K562 (cell line): Measurements from ENCODE around the gene THOP1. TPM values are rescaled to one million over a fixed set of nuclear protein-coding genes. Genes with fewer than 3 reads are reported as not detected.

Experiments
- BRF1 ChIP-seq: IDR thresholded peaks from 3 replicates; pipeline ENCODE4 v1.6.1; 2011; ENCODE audit warnings: borderline replicate concordance, mild to moderate bottlenecking; ENCODE audit not compliant: insufficient read length; ENCODE audit errors: extremely low read depth
- CREBBP ChIP-seq: IDR thresholded peaks from one replicate; pipeline ENCODE4 v1.6.1; 2012; ENCODE audit warnings: low read depth, mild to moderate bottlenecking, control low read depth, inconsistent platforms, low read length
- FOS ChIP-seq: IDR thresholded peaks from 3 replicates; pipeline ENCODE4 v1.6.1; 2011; ENCODE audit not compliant: insufficient read length; ENCODE audit errors: extremely low read depth
- MTA3 ChIP-seq: fragments of 450-650 bp; formaldehyde crosslinking; IDR thresholded peaks from 2 replicates; pipeline ENCODE4 v1.6.1; 2017; ENCODE audit warnings: mild to moderate bottlenecking, borderline replicate concordance
- NEUROD1 ChIP-seq: fragments of 150-350 bp; IDR thresholded peaks from 2 replicates; pipeline ENCODE4 v1.6.1; 2014; ENCODE audit warnings: borderline replicate concordance, low read length, low read depth; ENCODE audit not compliant: partially characterized antibody
- RBM39 ChIP-seq: fragments of 200-400 bp; formaldehyde crosslinking; optimal IDR thresholded peaks from 2 replicates; pipeline ENCODE3; 2018; ENCODE audit warnings: low read depth, low read length
- SUPT5H ChIP-seq: fragments of 450-650 bp; IDR thresholded peaks from 2 replicates; pipeline ENCODE4 v1.6.1; 2016
- polyA plus RNA-seq, 8 experiments: library from polyadenylated mRNA; depleted of rRNA in 4 of 8; stranded (reverse) in 5 of 8; unstranded in 3 of 8; fragments of >200 nt; fragmentation: Nextera tagmentation in 2 of 8; fragmentation: Illumina TruSeq in 1 of 8; extraction: Ambion mirVana in 2 of 8; extraction: Trizol in 1 of 8; gene quantifications; 2 replicates each; pipeline versions ENCODE4 v1.2.1 to v1.2.3, GENCODE V29; 2011 to 2014; ENCODE audit warnings: inconsistent platforms in 1 of 8, missing spikeins in 1 of 8
- total RNA-seq, 7 experiments: library from RNA; depleted of rRNA in 6 of 7; stranded (reverse); fragments of >200 nt in 6 of 7; fragmentation: Illumina TruSeq in 2 of 7; extraction: Trizol in 2 of 7; gene quantifications; 2 replicates each; pipeline versions ENCODE4 v1.2.1 to v1.2.3, GENCODE V29; 2011 to 2021; ENCODE audit warnings: low replicate concordance in 1 of 7
- TF ChIP-seq, protein P1 (sequence below), 2 experiments: fragments of 450-650 bp; IDR thresholded peaks; 2 replicates each; pipeline ENCODE4 v1.6.1; 2016; ENCODE audit warnings: mild to moderate bottlenecking in 2 of 2, borderline replicate concordance in 1 of 2, low read depth in 1 of 2, moderate library complexity in 1 of 2
- TF ChIP-seq, protein P2 (sequence below): fragments of 250-450 bp; sonication (Bioruptor Pico); IDR thresholded peaks from 2 replicates; pipeline ENCODE4 v1.8.0; 2022; ENCODE audit warnings: moderate library complexity, mild to moderate bottlenecking, inconsistent platforms
- TF ChIP-seq, protein P3 (sequence below): sonication (generic); formaldehyde crosslinking; IDR thresholded peaks from 2 replicates; pipeline ENCODE4 v1.8.0; 2022; ENCODE audit warnings: mild to moderate bottlenecking, missing genetic modification reagents
- TF ChIP-seq, protein P4 (sequence below): fragments of 450-650 bp; formaldehyde crosslinking; IDR thresholded peaks from 2 replicates; pipeline ENCODE4 v1.4.0; 2022; ENCODE audit warnings: mild to moderate bottlenecking, moderate library complexity
- TF ChIP-seq, protein P5 (sequence below), 3 experiments: IDR thresholded peaks in 2 of 3; conservative IDR thresholded peaks in 1 of 3; 2 replicates each; pipeline ENCODE4 v1.5.1; 2011 to 2012; ENCODE audit warnings: low read length in 3 of 3, mild to moderate bottlenecking in 3 of 3, control low read depth in 2 of 3, improper control_type of control experiment in 1 of 3, inconsistent platforms in 1 of 3, low read depth in 1 of 3, mixed read lengths in 1 of 3, moderate library complexity in 1 of 3; ENCODE audit not compliant: insufficient read depth in 2 of 3

Gene THOP1
- total and polyA plus RNA-seq, 9 of the 15 experiments (the other 6 are each of a cell fraction or from before 2014, with no cell fraction given): 1.3 to 255 (median 96.1) TPM

DNA sequence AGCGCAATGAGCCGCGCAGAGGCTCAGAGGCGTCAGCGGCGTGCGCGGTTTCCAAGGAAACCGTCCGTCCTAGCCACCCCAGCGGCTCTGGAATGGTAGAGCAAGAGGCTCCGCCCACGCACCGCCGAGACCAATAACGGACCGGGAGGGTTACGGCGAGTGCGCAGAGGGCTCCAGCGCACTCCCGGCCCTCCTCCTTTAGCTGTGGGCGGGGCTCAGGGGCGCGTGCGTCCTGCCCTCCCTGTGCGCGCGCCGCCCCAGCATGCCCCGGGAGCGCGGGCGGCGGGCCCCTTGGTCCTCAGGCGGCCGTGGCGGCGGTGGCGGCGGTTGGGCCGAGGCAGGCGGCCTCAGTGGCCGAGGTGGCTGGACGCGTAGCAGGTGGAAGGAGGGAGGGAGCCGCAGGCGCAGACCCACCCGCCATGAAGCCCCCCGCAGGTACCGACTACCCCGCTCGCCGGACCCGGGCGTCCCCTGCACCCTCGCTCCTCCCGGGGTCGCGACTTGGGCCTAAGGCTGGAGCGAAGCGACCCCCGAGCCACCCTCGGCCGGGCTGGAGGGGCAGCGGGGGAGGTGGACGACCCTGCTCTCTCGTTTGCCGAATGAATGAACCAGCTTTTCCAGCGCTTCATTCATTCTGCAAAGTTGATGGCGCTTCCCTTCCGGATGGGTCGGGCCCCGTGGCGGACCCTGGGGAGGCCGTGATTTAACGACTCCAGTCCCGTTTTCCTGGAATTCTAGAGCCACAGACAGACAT lies at the start of gene THOP1 (continued):
- TF ChIP-seq, protein P1, sequence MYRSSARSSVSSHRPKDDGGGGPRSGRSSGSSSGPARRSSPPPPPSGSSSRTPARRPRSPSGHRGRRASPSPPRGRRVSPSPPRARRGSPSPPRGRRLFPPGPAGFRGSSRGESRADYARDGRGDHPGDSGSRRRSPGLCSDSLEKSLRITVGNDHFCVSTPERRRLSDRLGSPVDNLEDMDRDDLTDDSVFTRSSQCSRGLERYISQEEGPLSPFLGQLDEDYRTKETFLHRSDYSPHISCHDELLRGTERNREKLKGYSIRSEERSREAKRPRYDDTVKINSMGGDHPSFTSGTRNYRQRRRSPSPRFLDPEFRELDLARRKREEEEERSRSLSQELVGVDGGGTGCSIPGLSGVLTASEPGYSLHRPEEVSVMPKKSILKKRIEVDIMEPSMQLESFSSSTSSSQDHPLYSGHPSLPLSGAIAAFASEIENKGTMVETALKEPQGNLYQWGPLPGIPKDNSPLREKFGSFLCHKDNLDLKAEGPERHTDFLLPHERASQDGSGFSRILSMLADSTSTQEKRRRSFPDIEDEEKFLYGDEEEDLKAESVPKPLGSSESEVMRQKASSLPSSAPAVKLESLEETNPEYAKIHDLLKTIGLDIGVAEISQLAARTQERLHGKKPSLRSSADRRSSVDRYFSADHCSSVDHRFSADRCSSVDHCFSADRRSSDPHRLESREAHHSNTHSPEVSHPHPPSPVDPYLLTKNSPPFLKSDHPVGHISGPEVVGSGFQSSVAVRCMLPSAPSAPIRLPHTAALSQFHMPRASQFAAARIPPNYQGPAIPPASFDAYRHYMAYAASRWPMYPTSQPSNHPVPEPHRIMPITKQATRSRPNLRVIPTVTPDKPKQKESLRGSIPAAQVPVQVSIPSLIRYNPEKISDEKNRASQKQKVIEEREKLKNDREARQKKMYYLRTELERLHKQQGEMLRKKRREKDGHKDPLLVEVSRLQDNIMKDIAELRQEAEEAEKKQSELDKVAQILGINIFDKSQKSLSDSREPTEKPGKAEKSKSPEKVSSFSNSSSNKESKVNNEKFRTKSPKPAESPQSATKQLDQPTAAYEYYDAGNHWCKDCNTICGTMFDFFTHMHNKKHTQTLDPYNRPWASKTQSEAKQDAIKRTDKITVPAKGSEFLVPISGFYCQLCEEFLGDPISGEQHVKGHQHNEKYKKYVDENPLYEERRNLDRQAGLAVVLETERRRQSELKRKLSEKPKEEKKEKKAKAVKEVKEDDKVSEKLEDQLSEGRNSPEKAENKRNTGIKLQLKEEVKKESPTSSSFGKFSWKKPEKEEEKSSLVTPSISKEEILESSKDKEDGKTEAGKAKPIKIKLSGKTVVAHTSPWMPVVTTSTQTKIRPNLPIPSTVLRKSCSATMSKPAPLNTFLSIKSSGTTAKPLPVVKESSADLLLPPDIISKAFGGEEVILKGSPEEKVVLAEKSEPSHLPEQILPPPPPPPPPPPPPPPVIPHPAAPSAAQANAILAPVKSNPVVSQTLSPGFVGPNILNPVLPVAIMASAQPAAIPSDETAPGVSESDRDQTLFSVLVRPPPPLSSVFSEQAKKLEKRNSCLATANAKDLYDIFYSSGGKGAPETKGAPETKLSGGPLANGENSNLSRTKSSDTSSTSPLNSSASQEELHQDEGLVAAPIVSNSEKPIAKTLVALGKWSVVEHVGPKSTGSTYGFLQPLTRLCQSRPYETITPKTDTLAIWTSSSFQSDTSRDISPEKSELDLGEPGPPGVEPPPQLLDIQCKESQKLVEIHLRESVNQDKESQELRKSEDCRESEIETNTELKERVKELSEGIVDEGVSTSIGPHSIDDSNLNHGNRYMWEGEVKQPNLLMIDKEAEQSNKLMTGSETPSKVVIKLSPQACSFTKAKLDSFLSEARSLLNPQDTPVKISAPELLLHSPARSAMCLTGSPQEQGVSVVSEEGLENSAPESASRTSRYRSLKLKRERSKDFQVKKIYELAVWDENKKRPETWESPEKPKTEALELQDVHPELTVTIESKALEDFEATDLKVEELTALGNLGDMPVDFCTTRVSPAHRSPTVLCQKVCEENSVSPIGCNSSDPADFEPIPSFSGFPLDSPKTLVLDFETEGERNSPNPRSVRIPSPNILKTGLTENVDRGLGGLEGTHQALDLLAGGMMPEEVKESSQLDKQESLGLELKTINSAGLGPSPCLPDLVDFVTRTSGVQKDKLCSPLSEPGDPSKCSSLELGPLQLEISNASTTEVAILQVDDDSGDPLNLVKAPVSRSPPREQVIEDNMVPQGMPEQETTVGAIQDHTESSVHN (IDR thresholded peaks at IDR 0.05; ENCODE audit: borderline replicate concordance in 1 of 2, low read depth in 1 of 2): no peak
- no peak for TF ChIP-seq BRF1
- no peak for TF ChIP-seq NEUROD1
- TF ChIP-seq, protein P2, sequence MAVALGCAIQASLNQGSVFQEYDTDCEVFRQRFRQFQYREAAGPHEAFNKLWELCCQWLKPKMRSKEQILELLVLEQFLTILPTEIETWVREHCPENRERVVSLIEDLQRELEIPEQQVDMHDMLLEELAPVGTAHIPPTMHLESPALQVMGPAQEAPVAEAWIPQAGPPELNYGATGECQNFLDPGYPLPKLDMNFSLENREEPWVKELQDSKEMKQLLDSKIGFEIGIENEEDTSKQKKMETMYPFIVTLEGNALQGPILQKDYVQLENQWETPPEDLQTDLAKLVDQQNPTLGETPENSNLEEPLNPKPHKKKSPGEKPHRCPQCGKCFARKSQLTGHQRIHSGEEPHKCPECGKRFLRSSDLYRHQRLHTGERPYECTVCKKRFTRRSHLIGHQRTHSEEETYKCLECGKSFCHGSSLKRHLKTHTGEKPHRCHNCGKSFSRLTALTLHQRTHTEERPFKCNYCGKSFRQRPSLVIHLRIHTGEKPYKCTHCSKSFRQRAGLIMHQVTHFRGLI (CRISPR knock-in tag): no peak
- TF ChIP-seq CREBBP: no peak
- TF ChIP-seq, protein P3, sequence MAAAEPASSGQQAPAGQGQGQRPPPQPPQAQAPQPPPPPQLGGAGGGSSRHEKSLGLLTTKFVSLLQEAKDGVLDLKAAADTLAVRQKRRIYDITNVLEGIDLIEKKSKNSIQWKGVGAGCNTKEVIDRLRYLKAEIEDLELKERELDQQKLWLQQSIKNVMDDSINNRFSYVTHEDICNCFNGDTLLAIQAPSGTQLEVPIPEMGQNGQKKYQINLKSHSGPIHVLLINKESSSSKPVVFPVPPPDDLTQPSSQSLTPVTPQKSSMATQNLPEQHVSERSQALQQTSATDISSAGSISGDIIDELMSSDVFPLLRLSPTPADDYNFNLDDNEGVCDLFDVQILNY (CRISPR knock-in tag): no peak
- TF ChIP-seq MTA3: peak; percentile 32; the same call in 1 of the 2 replicates
- no peak for TF ChIP-seq RBM39
- TF ChIP-seq FOS: peak; percentile 36
- TF ChIP-seq, protein P4, sequence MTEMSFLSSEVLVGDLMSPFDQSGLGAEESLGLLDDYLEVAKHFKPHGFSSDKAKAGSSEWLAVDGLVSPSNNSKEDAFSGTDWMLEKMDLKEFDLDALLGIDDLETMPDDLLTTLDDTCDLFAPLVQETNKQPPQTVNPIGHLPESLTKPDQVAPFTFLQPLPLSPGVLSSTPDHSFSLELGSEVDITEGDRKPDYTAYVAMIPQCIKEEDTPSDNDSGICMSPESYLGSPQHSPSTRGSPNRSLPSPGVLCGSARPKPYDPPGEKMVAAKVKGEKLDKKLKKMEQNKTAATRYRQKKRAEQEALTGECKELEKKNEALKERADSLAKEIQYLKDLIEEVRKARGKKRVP (CRISPR knock-in tag): 0 out of 2 replicates have a peak, but pooled peaks have one; percentile 11
- TF ChIP-seq, protein P5, sequence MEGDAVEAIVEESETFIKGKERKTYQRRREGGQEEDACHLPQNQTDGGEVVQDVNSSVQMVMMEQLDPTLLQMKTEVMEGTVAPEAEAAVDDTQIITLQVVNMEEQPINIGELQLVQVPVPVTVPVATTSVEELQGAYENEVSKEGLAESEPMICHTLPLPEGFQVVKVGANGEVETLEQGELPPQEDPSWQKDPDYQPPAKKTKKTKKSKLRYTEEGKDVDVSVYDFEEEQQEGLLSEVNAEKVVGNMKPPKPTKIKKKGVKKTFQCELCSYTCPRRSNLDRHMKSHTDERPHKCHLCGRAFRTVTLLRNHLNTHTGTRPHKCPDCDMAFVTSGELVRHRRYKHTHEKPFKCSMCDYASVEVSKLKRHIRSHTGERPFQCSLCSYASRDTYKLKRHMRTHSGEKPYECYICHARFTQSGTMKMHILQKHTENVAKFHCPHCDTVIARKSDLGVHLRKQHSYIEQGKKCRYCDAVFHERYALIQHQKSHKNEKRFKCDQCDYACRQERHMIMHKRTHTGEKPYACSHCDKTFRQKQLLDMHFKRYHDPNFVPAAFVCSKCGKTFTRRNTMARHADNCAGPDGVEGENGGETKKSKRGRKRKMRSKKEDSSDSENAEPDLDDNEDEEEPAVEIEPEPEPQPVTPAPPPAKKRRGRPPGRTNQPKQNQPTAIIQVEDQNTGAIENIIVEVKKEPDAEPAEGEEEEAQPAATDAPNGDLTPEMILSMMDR (IDR thresholded peaks at IDR 0.05 in 2 of 3, conservative IDR thresholded peaks at IDR 0.05 in 1 of 3; ENCODE audit: insufficient read depth in 2 of 3, low read depth in 1 of 3, low read length in 3 of 3): no peak
- peak; percentile 72 for TF ChIP-seq SUPT5H
